ENCODE data around the gene CREBBP.

Gene CREBBP

DNA sequence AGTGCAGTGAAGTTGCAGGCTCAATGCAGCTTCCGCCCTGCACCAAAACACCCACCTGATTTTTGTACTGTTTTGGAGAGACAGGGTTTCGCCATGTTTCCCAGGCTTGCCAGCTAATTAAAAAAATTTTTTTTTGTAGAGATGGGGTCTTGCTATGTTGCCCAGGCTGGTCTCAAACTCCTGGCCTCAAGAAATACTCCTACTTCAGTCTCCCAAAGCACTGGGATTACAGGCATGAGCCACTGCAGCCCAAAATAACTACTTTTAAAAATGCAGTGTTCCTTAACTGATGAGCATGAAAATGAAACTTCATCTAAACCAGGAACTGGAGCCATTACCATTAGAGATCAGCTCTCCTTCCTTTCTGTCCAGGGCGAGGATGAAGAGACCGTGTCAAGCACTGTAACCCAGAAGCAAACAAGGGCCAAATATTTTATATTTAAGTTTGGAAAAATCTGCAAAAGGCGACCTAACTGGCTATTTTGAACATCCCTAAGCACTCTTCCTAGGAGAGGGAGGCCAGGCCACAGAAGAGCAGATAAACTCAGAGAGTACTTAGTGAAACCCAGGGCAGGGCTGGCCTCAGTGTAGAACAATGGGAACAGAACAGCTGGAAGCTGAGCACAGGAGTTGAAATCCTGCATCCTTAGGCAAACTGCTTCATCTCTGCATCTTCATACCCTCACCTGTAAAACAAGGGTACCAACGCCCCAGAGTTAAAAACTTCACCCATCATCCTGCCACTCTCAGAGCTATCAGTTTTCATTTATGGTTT, 24.0 kb downstream of the CREBBP start:
- DNase-seq (ENCODE audit: low read depth): no peak

DNA sequence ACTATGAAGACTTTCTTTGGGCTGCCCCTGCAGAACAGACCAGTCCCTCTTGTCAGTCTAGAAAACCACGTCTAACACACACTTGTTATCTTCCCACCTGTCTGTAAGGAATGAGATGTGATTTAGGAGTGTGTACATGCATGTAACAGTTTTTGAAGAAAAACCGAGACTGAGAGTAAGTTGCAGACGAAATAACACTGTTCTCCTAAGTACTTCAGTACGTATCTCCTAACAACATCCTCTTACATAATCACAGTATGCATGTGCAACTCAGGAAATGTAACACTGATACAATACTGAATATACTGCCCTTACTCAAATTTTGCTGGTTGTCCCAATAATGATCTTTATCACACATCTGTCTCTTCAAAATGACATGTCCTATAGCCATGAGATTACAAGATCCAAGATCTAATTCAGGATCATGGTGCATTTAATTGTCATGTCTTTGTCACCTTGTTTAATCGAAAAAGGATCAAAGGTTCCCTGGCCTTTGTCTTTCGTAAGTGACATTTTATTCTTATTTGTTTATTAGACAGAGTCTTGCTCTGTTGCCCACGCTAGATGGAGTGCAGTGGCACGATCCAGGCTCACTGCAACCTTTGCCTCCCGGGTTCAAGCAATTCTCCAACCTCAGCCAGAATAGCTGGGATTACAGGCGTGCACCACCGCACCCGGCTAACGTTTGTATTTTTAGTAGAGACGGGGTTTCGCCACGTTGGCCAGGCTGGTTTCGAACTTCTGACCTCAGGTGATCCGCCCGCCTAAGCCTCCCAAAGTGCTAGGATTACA, 25.6 kb downstream of the CREBBP start:
- DNase-seq (ENCODE audit: low read depth): no peak

DNA sequence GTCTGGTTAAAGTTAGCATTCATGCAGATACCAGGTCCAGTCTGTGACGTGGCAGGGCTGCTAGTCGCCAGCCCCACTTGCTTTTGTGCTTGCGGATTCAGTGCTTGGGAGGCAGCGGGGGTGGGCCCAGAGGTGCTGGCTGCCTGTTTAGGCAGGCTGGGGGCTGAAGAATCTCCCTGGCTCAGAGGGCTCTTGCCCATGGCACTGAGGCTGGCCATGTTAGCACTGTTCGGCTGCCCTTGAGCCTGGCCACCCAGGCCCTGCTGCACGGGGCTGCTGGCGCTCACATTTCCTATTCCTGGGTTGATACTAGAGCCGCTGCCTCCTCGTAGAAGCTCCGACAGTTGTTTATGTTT, 30.0 kb downstream of the CREBBP start:
- no peak for DNase-seq (ENCODE audit: low read depth)

DNA sequence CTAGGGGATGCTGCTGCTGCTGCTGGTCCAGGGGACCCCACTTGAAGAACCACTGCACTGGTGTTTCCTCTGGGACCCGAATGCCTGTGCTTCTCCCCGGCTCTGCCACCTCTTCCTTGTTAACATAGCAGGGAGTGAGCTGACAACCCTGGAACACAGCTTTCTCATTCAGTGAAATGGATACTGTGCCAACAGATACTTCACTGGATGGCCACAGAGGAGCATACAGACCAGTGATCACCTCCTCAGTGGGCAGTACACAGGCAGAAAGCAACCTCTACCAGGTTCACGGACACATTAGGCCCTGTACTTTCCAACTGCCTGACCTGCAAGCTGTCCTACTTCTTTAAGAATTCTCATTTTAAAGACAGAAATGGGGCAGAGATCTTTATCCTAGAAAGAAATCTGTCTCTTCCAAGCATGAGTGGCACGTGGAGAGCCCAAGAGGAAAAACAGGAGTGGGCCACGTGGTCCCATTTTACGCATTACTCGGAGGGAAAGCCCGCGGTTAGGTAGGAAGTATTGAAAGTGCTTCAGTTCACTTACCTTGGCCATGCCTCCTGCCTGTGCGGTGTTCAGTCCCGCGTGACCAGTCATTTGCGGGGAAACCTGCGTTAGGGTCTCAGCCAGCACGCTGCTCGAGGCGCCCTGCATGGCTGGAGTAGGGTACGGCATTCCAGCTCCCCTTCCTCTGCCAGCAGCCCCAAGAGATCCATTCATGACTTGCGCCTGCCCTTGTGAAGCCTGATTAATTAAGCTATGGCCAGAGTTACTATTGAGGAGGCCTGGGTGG, 30.6 kb downstream of the CREBBP start:
- DNase-seq (ENCODE audit: low read depth): no peak

DNA sequence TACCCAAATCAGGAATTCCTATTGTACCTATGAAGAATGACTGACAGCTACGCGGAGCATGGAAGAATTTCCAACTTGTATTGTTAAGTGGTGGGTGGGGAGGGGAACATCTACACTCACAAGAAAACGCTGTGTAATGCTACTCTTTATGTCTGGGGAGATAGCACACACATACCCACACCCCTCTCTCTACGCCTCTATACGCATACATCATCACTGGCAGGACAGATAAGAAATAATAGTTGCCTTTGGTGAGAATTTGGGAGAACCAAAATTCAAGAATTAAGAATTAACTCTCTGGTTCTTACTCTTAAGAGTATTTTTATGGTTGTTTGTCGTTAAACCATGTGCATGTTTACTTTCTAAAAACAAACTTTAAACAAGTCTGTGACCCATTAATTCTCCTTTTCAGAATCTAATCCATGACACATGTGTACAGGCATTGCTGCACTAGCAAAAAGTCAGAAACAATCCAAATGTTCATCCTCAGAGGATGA, 33.9 kb downstream of the CREBBP start:
- no peak for DNase-seq (ENCODE audit: low read depth)

DNA sequence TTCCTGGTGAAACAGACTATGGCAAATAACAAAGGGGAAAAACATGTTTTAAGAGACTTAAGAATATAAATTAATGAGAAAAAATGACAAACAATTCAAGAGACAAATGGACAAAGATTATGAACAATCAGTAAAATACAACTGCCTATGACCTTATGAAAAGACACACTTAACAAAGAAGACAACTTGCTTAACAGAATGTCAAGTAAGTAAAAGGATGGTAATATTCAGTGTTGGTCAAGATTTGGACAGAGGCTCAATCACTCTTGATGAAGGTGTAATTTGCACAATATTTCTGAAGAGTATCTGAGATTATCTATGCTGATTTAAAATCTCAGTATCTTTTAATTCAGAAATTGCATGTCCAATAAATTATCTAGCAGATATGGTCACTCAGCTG, 34.4 kb downstream of the CREBBP start:
- DNase-seq (ENCODE audit: low read depth): no peak

DNA sequence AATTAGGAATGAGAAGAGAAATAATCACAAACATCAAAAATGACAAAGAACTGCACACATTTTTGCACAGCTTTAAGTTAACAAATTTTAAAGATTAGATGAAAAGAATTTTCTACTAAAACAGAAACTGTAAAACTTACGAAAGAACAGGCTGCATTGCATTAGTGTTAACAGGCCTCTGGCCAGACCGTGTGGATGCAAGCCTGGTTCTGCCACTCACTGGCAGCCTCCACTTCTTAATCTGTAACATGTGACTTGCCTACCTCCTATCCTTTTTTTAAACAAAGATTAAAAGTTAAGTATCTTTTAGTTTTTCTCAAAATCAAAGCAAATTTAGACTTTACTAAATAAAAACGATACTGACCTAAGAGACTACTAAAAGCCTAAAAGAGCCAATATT, 37.5 kb downstream of the CREBBP start:
- DNase-seq (ENCODE audit: low read depth): no peak

DNA sequence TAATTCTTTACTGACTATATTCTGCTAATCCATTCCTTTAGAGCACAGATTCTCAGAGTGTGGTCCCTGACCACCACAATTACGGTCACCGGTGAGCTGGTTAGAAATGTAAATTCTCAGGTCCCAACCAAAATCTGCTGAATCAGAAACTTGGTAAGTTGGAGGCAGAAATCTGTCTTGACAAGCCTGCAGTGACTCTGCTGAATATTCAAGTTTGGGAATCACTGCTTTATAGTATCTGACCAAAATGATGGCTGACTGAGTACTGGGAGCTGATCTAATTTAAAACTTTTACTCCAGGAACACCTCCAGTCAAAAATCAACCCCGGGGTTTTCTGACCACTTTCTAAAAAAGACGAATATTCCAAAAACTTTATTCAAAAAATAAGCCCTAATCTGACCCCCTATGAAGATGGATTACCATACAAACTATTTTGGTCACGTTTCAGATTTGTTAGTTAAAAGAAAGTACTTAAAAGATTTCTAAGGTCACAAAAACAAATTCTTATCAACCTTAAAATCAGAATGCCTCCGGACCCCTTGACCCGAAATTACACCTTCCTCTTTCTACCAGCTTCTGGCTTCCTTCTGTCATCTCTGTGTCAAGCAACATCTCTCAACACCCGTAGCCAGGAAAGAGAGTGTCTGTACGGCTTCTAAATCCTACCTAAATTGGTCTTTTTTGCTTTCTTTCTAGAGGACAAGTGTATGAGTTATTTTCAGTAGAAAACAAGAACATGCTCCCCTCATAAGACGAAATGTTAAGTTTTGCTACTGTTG, 38.6 kb downstream of the CREBBP start:
- DNase-seq (ENCODE audit: low read depth): no peak

DNA sequence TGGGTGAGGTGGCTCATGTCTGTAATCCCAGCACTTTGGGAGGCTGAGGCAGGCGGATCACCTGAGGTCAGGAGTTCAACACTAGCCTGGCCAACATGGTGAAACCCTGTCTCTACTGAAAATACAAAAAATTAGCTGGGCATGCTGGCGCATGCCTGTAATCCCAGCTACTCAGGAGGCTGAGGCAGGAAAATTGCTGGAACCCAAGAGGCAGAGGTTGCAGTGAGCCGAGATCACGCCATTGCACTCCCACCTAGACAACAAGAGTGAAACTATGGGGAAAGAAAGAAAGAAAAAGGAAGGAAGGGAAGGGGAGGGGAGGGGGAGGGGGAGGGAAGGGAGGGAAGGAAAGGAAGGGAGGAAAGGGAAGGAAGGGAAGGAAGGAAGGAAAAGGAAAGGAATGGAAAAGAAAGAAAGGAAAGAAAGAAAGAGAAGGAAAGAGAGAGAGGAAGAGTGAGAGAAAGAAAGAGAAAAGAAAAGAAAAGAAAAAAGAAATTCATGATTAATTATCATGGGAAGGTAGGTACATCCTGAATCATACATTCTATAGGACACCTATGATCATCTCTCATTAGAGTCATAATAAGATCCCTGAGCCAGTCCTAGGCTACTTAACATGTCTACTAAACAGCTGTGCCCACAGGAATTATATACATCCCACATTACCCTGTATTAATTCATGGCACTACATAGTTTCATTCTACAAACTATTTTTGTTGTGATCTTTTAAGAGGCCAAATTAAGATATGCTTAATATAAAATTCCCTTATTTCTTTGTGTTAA, 40.9 kb downstream of the CREBBP start:
- no peak for DNase-seq (ENCODE audit: low read depth)

DNA sequence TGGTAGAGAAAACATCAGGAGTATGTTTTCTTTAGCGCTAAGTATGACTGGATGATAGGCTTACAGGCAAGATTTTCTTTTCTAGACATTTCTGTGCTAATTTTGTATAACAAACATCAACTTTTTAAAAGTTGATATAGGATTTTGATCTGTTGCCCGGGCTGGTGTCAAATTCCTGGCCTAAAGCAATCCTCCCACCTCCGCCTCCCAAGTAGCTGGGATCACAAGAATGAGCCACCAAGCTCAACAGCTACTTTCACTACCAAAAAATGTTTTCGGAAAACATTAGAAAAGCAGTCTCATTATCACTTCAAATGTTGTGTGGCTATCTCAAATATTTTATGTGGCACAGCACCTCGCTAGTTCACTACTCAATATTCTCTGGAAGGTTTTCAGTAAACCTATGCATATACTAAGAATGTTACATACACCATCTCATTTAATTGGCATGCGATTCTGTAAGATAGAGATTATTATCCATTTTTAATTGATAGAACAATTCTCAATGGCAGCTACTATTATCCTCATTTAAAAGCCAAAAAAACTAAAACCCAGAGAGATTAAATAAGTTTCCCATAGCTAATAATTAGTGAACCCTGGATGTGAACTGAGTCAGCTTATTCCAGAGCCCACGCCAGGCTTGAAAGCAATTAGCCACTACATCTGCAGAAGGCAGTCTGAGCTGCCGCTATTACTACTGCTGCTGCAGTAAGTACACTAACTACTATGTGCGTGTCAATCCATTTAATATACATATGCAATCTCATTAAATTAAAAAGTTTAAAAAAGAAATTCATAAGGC, 41.7 kb downstream of the CREBBP start:
- DNase-seq (ENCODE audit: low read depth): no peak

DNA sequence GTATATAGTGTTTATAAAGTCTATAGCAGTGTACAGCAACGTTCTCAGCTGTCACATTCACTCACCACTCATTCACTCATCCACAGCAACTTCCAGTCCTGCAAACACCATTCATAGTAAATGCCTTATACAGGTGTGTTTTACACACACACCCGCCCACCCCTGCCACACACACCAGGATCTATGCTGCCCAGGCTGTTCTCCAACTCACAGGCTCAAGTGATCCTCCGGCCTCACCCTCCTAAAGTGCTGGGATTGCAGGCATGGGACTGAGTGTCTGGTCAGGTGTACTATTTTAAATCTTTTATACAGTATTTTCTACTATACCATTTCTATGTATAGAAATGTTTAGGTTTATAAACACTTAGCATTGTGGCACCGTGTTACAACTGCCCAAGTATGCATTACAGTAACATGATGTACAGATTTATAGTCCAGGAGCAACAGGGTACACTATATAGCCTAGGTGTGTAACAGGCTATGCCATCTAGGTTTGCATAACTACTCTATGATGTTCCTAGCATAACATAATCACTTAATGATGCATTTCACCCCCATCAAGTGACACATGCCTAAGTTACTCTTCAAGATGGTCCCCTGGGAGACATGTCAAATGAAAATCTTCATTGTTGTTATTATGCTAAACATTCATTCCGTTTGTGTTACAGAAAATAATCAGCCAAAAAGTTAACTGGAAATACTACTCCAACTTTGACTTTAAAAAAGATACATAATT, 42.5 kb downstream of the CREBBP start:
- no peak for DNase-seq (ENCODE audit: low read depth)

DNA sequence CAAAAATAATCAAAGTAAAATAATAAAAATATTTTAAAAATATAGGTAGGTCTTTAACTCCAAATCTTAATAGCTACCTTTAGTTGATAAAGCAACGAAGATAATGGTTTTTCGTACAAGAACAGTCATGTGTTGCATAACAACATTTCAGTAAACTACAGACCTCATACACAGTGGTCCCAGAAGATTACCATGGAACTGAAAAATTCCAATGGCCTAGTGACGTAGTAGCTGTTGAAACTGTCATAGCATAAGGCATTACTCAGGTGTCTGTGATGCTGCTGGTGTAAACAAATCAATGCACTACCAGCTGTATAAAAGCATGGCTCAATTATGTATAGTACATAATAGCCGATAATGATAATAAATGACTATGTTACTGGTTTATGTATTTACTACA, 43.9 kb downstream of the CREBBP start:
- no peak for DNase-seq (ENCODE audit: low read depth)

DNA sequence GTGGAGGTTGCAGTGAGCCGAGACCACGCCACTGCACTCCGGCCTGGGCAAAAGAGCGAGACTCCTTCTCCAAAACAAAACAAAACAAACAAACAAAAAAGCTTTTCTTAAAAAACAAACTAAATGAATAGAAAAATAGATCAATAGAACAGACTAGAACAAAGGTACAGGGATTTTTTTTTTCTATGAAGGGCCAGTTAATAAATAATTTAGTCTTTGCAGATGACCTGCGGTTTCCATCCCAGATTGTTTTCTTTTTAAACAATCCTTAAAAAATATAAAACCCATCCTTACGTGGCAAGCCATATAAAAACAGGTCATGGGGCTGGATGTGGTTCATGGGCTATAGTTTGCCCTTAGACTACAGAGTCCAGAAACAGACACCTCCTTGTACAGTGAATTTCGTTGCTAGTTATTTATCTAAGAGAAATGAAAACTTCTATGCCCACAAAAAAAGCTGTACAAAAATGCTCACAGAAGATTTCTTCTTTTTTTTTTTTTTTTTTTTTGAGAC, 45.4 kb downstream of the CREBBP start:
- DNase-seq (ENCODE audit: low read depth): no peak

DNA sequence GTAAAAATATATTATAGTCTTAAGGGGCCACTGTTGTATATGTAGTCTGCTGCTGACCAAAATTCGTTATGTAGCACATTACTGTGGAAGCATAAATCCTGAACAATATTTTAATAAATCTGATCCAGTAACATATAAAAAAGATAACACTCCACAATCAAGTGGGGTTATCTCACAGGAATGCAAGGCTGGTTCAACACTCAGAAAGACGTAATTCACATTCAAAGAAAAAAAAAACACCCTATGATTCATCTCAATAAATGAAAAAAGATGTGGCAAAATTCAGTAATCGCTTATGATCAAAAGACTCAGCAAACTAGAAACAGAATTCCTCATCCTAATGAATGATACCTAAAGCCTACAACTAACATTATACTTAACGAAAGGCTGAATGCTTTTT, 47.8 kb downstream of the CREBBP start:
- no peak for DNase-seq (ENCODE audit: low read depth)

DNA sequence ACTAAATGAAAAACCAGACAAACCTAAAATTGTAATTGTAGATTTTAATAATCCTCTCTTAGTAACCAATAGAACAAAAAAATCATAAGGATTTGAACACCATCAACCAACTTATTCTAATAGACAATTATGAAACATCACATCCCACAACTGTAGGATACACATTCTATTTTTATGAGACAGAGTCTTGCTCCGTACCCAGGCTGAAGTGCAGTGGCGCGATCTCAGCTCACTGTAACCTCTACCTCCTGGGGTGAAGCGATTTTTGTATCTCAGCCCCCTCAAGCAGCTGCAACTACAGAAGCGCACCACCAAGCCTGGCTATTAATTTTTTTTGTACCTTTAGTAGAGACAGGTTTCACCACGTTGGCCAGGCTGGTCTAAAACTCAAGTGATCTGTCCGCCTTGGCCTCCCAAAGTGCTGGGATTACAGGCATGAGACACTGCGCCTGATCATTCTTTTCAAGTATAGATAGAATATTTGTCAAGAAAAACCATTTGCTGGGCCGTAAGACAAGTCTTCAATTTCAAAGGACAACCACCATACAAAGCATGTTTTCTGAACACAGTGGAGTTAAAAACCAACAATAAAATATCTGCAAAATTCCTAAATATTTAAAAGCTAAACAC, 49.8 kb downstream of the CREBBP start:
- DNase-seq (ENCODE audit: low read depth): no peak

DNA sequence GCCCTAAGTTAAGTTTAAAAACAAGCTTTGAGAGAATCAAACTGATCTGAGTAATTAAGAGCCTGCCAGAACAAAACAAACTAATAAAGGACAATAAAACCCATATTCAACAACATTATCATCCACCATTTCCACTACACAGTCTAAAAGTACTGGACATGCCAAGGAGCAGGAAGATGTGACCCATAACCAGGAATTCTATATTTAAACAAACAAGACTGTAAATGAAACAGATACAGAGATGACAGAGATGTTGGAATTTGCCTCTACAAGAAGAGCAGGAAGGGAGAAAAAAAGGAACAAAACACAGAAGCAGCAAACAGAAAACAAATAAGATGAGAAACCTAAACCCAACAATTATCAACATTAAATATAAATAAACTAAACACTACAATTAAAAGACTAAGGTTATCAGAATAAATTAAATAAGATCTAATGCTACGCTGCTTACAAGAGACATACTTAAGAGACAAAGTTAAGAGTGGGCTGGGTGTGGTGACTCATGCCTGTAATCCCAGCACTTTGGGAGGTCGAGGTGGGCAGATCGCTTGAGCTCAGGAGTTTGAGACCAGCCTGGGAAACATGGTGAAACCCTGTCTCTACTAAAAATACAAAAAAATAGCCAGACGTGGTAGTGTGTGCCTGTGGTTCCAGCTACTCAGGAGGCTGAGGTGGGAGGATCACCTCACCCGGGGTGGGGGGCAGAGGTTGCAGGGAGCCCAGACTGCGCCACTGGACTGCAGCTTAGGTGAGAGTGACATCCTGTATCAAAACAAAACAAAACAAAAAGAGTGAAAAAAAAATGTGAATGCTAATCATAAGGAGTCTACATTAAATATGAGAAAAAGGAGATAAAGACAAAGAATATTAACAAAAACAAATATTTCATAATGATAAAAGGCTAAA, 50.6 kb downstream of the CREBBP start:
- no peak for DNase-seq (ENCODE audit: low read depth)

DNA sequence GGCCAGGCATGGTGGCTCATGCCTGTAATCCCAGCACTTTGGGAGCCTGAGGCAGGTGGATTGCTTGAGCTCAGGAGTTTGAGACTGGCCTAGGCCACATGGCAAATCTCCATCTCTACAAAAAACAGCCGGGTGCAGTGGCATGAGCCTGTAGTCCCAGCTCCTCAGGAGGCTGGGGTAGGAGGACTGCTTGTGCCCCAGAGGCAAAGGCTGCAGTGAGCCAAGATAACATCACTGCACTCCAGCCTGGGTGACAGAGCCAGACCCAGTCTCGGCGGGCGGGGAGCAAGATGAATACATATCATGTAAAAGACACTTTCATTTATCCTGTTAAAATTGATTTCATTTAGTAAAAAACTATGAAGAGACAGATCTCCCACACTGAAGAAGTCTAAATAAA, 54.6 kb downstream of the CREBBP start:
- DNase-seq (ENCODE audit: low read depth): no peak

DNA sequence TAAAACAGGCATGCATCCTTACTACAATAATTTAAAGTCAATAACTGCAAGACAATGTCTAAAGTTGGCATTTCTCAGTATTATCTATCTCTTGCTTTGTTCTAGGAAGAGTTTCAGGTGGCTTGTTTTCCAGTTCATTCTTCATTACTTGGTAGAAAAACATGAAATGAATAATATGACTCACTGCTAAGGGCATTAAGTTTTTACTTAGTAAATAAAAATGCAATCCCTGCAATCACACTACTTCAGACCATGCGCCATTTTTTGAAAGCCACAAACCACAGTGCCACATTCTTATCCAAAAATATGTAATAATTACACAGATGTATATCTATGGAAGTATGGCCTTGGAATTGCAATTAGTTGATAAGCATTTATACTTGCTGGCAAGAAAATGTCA, 55.4 kb downstream of the CREBBP start:
- DNase-seq (ENCODE audit: low read depth): no peak
